NCI-H1694 (cell line): Measurements from ENCODE around the gene TEN1.
"Not testable (repeated sequence)": the region's sequence is repeated elsewhere in the genome, so short reads cannot be mapped to it uniquely, and the experiment has no call there.

Experiments
- DNase-seq: peaks from one replicate; lab custom pipeline; 2025; lab: John Stamatoyannopoulos, UW

Gene TEN1

DNA sequence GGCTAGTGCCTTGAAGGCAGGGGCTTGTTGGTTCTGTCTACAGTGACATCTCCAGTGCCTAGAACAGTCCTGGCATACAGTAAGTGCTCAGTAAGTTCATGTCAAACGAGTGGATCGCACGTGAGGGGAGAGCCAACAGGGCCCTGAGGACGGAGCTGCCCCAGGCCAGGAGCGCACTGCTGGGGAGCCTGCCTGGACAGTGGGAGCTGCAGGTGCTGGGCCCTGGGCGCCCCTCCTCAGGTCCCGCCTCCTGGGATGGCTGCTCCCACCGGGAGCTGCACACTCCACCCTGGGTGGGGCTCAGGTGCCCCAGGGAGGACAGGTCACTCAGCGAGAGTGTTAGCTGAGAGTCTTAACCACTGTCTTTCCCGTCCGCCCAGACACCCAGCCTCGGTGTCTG, 46.3 kb downstream of the TEN1 start:
- DNase-seq, result no peak

DNA sequence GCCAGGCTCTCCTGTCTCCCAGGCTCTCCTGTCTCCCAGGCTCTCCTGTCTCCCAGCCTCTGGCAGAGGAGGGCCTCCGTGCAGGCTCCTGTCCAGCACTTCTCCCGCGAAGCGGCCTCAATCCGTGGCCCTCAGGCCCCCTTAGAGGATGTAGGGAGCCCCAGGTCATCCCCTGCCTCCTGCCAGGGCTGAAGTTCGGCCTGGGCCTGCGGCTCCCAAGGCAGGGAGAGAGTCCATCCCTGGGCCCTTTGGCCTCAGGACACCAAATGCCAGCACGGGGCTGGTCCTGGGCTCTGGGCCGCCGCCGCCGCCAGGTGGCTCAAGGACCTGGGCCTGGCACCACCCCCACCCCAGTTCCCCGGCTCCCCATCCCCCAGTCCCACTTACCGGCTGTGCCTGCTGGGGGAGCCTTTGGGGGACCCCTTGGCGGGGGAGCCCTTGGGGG, 47.7 kb downstream of the TEN1 start:
- DNase-seq, result no peak

DNA sequence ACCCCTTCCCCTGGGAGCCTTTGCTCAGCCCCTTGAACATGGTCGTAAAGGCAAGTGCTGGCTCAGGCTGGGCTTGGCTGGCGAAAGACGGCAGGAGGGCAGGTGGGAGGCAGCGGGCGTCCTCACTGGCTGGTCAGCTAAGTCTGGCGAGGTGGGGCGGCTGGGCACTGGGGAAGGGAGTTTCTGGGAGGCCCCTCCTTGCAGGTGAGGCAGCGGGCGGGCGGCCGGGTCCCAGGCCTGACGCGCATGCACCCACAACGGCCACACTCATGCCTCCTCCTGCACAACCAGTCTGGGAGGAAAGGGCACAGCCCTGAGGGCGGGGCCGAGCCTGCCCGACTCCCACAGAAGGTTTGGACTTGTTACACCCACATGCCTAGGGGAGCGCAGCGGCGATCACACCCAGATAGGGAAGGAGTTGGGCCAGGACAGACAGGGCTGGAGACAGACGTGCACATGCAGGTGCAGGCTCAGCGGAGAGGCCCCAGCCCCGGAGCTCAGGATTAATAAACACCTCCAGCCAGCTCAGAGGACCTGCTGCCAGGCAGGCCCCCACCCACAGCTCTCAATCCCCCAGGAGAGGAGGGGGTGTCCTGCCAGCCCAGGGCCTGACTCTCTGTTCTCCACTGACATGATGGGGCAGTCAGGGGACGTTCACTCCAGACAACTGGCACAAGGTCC, 48.3 kb downstream of the TEN1 start, which contains the start of gene EVPL:
TSS of gene EVPL (minus strand) at position 148 of the 681 bp plus-strand sequence. CDS start at position 40, 108 bp downstream.
- no peak for DNase-seq

DNA sequence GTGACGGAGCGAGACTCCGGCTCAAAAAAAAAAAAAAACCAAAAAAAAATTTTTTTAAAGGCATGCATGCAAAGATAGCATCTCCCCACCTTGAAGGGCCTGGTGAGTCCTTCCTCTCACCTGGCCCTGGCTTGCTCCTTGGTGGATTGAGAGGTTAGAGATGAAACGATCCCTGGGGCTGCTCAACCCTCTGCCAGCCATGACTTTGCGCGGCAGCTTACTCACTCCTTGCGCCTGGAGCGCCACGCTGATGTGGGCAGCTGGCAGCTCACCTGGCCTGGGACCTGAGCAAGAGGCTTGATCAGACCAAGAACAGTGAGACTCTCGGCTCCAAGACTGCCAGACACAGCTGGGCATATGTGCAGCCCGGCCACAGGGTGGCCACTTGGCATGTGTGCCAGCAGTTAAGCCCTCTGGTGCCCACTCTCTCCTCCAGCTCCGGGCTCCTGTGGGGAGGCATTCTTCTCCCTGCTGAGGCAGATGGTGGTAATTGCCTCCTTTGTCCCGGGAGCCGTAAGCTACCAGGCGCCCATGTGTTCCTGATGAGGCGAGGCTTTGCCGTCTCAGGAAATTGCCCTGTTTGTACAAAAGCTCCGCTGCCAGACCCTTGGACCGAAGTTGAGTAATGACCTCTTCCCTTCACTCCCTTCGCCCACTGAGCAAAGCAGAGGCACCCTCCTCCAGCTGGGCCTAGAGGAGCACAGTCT, 53.2 kb downstream of the TEN1 start:
- DNase-seq, result no peak

DNA sequence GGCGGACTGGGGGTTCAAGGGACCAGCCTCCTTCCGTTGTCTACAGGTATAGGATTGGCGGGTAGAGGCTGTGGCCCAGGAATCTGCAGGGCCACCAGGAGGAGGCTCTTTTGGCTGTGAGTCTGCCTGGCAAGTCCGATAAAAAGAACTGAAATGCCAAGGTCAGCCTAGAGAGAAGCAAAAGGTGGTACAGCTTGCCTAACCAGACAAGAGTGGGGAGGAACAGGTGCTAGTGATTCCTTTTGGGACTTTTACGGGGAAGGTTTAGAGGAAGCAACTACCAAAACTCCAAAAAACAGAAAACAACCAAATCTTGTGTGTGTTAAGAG, 53.7 kb downstream of the TEN1 start:
- DNase-seq, result no peak

DNA sequence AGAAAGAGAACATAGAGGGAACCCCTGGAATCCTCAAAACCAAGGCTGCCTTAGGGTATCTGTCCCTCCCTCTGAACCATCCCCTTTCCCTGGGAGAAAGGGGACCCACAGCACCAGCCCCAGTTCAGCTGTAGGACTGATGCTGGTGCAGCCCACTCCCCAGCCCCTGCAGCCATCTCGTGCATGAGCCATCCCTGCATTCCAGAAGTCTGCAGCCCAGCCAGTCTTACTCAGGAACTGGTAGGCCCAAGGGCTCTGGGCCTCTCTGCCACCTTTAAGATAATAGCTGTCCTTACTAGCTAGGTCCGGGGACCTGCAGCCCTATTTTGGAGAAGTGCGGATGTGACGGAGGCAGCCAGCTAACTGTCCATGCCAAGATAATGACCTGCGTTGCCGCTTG, 54.1 kb downstream of the TEN1 start:
- DNase-seq, result no peak

DNA sequence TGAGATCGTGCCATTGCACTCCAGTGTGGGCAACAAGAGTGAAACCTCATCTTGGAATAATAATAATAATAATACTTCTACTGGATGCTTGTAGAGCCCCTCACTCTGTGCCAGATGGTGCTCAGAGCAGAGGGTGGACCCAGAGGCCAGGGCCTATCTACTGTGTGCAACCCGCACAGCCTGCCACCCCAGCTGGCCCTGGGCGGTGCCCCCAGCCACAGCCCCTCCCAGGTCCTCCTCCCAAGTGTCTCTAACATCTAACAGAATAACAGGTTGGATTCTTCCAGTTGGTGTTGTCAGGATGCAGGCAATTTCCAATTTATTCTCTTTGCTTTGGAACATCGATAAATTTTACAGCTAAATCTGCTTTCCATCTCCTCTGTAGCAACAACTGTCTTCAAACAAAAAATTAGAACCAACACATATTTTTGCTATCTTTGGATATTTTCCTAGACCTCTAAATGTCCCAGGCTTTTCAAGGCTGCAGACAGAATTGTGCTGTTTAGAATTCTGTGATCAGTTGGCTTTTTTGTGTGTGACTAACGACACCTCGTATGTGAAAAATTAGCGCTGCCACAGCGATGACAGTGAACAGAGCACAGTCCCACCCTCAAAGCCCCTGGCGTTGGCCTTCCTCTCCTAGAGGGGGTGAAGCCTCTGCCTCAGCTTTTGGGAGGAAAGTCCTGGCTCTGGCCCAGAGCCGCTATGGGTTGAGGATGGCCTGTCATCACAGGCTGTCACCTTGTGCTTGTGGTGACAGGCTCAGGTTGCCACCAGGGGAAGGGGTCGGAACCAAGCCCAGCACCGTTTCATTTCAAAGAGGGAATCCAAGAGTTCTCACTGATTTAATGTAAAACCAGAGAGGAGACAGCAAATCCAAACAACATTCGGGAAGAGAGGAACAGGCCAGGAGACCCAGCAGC, 55.6 kb downstream of the TEN1 start:
- peak; percentile 27 for DNase-seq

DNA sequence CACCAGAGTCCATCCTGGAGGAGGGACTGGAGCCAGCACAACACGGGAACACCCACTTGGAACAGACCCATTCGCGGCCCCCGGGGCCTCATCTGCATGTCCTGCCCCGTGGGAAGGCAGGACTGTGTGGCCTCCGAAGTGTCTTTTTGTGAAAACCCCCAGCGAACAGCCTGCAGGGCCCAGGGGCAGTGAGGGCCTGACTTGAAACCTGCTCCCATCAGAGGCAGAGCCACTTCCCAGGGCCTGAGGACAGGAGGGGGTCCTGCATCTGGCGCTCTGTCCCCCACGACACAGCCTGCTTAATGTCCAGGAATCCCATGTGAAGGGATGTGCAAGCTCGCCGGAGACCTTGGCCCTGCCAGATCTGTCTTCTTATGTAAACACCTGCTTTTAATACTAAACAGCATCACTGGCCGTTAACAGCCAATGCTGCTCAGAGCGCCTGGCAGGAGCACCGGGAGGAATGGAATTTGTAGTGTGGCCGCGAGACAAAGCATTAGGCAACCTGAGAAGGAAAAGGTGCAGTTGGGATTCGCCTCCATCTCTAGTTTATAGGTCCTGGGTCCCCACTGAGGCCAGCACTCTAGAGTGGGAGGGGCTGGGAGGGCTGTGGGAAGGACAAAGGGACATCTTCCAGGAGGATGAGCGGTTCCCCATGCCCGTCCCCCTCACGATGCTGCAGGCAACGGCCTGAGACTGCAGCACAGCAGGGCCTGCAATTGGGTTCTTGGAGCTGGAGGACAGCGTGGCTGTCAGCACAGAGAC, 57.6 kb downstream of the TEN1 start:
- DNase-seq, result no peak

DNA sequence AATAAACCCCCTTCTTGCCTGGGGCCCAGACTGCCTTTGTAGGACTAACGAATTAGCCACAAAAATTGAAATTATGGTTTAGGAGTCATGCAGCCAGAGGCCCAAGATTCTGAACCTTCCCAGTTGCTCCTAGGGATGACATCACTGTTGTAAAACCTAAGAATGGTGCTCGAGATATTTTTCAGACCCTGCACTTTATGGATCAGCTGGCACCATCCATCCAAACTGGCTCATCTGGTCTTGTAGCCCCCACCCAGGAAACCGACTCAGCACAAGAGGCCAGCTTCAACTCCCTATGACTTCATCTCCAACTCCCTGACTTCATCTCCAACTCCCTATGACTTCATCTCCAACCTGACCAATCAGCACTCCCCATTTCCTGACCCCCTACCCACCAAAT, 59.0 kb downstream of the TEN1 start:
- DNase-seq, result no peak

DNA sequence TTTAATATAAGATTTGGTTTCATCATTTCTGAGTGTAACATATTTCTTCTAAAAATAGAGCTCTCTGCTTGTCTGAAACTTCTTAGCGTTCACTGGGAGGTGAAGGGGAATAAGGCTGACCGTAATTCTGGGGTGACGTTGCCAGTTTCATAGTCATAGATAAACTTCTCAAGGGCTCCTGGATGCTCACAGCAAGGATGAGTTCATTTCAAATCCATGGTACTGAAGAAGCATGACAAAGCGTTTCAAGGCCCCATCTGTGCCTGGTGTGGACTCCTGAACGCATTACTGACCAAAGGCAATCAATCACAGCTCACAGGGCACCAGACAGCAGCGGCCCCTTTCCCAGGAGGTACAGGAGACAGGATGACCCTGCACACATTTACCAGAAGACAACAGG, 60.1 kb downstream of the TEN1 start:
- DNase-seq, result no peak

DNA sequence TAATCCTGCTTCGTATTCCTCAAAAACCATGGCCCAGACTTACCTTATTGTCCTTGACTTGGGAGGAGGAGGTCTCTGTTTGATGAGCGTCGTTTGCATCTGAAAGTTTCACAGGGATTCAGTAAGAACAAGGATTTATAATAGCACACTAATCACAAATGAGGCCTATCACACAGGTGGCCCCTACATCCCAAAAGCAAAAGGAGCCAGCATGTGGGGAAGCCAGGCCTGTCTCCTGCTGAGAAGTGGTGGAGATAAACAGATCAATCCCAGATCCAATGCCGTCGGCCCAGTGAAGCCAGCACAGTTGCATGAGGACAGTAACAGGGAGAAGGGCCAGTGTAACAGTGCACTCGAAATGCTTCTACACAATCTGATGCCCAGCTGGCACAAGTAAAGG, 61.3 kb downstream of the TEN1 start:
- DNase-seq, result no peak

DNA sequence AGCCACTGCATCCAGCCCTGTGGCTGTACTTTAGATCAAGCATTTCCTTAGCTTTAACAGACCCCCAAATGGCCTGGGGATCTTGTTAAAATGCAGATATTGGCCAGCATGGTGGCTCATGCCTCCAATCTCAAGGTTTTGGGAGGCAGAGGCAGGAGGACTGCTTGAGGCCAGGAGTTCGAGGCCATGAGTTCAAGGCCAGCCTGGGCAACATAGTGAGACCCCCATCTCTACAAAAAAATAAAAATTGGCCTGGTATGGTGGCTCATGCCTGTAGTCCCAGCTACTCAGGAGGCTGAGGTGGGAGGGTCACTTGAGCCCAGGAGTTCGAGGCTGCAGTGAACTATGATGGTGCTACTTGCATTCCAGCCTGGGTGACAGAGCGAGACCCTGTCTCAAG, 63.8 kb downstream of the TEN1 start:
- DNase-seq, result not testable (repeated sequence)

DNA sequence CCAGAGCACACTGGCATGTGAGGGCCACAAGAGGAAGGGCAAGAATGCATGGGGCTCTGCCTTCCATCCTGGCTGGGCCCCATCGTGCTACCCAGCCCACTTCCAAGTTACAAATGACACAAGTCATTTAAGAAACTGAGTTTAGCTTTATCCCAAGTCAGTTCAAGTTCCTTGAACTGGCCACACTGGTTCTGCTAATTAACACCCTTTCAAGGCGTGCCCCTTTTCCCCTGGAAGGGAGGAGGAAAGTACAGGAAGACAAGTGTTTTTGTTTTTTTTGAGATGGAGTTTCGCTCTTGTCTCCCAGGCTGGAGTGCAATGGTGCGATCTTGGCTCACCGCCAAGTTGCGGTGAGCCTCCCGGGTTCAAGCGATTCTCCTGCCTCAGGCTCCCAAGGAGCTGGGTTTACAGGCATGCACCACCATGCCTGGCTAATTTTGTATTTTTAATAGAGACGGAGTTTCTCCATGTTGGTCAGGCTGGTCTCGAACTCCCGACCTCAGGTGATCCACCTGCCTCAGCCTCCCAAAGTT, 65.5 kb downstream of the TEN1 start:
- DNase-seq, result not testable (repeated sequence)

DNA sequence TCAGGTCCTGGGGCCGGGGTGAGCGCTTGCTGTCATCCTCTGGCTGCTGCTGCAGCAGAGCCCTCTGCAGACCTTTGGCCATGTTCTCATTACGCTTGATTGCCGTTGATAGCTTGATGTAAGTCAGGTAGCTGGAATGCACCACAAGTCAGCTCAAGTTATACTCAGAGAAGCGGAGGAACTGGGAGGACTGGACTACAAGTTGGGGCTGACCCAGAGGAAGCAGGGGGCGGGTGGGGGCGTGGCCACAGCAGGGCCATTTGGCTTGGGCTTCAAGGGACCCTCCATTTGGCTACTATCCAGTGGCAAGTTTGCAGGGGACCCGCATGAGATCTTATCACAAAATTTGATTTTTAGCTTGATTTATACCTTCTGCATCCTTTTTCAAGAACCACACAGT, 67.0 kb downstream of the TEN1 start:
- DNase-seq, result no peak

DNA sequence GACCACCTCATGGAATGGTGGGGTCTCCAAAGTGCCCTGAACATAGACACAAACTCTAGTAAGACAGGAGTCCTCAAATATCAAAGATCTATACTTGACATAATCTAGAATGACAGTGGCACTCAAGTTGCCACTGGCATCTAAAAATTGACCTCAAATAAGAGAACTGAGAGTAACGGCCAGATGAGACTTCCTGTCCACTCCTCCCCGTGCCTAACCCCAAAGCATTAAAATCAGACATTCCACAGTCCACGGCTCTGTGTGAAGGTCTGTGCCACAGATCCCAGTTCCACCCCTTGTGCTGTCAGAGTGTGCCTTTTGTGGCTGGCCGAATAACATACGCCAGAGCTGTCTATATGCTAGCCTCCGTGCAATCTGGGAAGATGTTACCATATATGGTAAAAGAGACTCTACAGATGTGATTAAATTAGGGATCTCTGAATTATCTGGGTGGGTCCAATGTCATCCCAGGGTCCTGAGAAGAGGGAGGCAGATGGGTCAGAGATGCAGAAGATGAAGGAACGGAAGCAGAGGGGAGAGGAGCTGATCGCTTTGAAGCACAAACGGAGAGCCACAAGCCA, 69.1 kb downstream of the TEN1 start:
- no peak for DNase-seq

DNA sequence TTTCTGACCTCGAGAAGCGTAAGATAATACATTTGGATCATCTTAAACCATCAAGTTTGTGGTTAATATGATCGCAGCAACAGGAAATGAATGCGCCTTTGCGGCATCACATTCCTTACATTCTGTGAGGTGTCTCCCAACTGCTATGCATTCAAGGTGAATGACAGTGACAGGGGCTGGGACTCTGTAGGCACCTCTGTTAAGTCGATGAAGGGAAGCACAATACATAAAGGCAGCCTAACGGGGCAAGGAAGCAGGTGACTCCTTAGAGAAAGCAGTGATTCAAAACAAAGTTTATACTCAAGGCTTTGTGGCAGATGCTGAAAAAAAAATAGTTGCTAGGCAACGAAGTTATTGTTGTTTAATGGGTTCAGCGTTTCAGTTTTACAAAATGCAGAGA, 69.7 kb downstream of the TEN1 start:
- no peak for DNase-seq

DNA sequence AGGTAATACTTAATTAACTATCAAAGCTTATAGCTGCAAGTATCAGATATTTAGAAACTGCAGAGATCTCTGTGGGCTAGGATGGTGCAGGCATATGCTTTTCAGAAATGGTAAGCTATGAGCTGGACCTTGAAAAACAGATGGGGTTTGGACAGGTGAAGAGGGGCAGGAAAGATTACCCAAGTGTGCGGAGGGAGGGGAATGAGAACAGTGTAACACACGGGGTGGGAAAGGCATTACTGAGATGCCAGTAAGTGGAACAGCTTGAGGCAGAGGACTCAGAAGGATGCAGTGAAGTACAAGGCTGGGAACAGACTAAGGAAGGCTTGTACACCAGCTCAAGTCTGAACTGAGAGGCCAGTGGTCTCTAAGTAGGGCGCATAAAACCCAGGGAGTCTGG, 70.2 kb downstream of the TEN1 start:
- DNase-seq, result no peak

DNA sequence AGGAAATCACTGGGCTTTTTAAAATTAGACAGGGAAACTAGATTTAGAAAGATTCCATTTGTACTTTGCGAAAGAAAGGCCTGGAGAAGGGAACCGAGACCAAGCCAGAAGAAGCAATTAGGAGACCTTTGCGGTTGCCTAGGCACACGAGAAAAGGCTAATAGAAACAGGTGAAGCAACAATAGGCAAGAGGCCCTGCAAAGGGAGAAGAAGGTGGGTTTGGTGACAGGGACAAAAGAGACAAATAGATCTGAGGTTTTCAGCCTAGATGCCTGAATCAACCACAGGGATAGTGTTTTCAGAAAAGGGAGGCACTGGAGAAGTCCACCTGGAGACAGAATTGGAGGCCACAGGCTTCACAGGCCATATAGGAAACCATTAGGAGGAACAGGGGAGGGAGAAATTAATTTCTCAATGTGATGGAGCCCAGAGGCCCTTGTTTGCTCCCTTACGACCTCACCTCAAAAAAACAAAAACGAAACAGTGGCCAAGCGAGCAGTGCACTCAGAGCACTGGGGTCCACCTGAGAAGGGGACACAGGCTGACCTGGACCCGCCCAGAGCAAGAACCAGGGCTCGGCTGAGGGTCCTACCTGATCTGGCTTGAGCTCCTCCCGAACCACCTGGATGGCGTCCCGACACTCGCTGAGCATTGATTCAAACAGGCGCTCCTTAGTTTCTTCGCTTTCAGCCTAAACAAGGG, 70.9 kb downstream of the TEN1 start:
- no peak for DNase-seq
